ENCODE measurements around the gene ZFP92.

The ZFP92 gene

DNA sequence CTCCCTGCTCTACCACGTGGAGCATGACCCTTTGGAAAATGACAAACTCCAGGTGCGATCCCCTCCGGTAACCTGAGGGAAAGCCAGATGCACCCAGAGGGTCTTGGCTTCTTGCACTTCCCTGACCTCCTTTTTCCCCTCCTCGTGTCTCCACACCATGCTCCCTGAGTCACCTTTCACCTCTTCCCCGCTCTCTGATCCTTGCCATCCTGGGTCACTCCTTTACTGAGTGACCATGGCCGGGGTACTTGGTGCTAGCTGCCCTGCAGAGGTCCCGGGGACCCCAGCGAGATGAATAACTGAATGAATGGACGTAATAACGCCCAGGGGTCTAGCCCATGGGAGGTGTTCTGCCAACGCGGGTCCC, 401 bp upstream of the ZFP92 start:
- Histone ChIP-seq H3K36me3 (ENCODE audit: insufficient read depth, low read length) (no peaks in the 10 kb centered on the region), H3K9ac (ENCODE audit: low read length) (no peak overlapping the region), H3K4me3 (ENCODE audit: low read depth in 1 of 2, low read length in 2 of 2) (no peak overlapping the region), H3K4me1 (ENCODE audit: insufficient read depth, low read length) (peaks cover 5% of the 10 kb centered on the region), H3K27ac (ENCODE audit: low read depth, low read length) (no peak overlapping the region), H3K9me3 (ENCODE audit: low read length) (no peaks in the 10 kb centered on the region), H3K27me3 (ENCODE audit: control insufficient read depth in 1 of 2, insufficient read depth in 2 of 2, low read length in 2 of 2) (peaks cover 0 to 20% of the 10 kb centered on the region in 2 donors)

DNA sequence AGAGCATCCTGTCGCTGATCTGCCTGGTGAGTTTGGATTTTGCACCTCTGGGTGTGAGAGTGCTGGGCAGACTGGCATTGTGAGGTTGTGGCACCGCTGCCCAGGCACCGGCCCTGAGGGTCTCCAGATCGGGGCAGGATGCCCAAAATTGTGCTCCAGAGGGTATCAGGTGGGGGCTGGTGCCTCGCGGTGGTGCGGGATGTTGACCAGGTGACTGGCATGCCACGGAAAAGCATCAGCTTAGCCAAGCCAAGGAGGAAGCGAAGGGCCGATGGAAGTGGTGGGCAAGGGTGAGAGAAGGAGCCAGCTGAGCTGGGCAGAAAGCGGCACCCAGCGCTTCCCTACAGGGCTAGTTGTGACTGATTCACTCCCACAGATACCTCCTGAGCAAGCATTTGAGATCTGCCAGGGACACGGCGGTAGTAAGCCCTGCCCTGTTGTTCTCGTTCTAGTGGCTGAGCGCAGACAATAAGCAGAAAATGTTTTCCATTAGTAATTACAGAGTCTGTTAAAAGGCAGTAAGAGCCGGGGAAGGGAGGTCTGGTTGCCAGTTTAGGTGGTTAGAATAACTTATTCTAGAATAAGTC, 809 bp downstream of the ZFP92 start:
- H3K4me1 ChIP-seq (ENCODE audit: insufficient read depth, low read length), result peaks cover 5% of the 10 kb centered on the region
- H3K9ac ChIP-seq (ENCODE audit: low read length), result no peak overlapping the region
- no peaks in the 10 kb centered on the region for H3K9me3 ChIP-seq (ENCODE audit: low read length)
- H3K4me3 ChIP-seq (ENCODE audit: low read depth in 1 of 2, low read length in 2 of 2), result peak overlapping the region; percentile 33 to 45
- peak overlapping the region; percentile 32 for H3K27ac ChIP-seq (ENCODE audit: low read depth, low read length)
- no peaks in the 10 kb centered on the region for H3K36me3 ChIP-seq (ENCODE audit: insufficient read depth, low read length)
- peaks cover 0 to 17% of the 10 kb centered on the region in 2 donors for H3K27me3 ChIP-seq (ENCODE audit: control insufficient read depth in 1 of 2, insufficient read depth in 2 of 2, low read length in 2 of 2)

DNA sequence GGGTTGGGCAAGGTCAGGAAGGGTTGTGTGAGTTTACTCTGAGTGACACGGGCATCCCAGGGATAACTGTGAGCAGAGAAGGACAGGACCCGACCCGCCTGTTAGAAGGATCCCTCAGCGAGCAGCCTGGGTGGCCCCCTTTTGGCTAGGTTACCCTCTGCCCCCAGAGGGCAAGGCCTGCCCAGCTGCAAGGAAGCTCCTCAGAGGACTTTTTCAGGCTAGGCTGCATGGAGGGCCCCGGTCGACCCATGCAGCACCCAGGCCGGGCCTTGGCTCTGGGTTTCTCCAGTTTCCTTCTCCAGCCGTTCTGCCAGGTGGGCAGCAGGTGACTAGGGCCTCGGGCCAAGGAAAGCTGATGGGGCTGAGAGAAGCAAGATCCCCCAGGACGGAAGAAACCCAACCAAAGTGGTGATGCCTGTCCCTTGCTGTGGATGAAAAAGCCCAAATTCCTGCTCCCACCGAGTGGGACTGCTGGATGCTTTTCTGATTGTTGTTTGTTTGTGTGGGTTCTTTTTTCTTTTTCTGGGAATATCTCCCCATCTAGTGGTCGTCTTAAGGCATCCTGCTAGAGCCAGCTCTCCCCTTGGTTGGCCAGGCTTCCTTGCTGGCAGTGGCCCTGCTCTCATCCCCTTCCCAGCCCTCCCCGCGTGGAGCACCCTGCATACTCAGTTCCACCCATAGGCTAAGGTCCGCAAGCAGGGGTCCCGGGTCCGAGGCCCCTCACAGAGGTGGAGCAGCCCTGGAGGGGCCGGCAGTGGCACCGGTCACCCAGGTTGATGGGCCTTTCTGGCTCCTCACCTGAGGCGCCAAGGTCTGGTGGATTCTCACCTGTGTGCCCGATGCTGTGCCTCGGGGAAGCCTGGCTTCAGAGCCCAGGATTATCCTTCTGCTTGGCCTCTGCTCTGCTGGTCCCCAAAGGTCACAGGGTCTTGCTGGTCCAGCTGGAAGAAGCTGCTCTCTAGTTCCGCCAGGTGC, 1.8 kb downstream of the ZFP92 start:
- peak overlapping the region in 1 of 2 donors; percentile 45 for H3K4me3 ChIP-seq (ENCODE audit: low read depth in 1 of 2, low read length in 2 of 2)
- H3K4me1 ChIP-seq (ENCODE audit: insufficient read depth, low read length), result peaks cover 5% of the 10 kb centered on the region
- H3K9ac ChIP-seq (ENCODE audit: low read length), result no peak overlapping the region
- no peaks in the 10 kb centered on the region for H3K9me3 ChIP-seq (ENCODE audit: low read length)
- H3K36me3 ChIP-seq (ENCODE audit: insufficient read depth, low read length), result no peaks in the 10 kb centered on the region
- H3K27ac ChIP-seq (ENCODE audit: low read depth, low read length), result no peak overlapping the region
- peaks cover 0 to 21% of the 10 kb centered on the region in 2 donors for H3K27me3 ChIP-seq (ENCODE audit: control insufficient read depth in 1 of 2, insufficient read depth in 2 of 2, low read length in 2 of 2)

DNA sequence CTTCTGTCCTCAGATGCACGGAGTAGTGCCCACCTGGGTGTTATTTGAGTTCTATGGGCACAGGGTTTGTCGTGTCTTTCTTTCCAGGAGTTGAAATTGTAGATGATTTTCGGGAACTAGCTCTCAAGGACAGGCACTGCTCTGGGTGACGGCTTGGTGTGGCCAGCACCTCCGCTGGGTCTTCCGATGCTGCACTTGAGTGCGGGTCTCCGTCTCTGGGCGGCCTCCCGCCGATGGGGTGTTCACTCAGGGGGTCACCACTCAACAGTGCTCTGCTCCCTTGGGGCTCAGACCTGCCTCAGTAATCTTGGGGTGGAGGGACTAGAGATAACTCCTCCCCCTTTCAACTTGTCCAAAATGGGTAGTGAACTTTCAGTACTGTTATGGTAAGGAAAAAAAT, 2.5 kb downstream of the ZFP92 start:
- peaks cover 0 to 20% of the 10 kb centered on the region in 2 donors for H3K27me3 ChIP-seq (ENCODE audit: control insufficient read depth in 1 of 2, insufficient read depth in 2 of 2, low read length in 2 of 2)
- peaks cover 5% of the 10 kb centered on the region for H3K4me1 ChIP-seq (ENCODE audit: insufficient read depth, low read length)
- H3K9ac ChIP-seq (ENCODE audit: low read length), result no peak overlapping the region
- no peak overlapping the region for H3K27ac ChIP-seq (ENCODE audit: low read depth, low read length)
- H3K4me3 ChIP-seq (ENCODE audit: low read depth in 1 of 2, low read length in 2 of 2), result no peak overlapping the region
- H3K36me3 ChIP-seq (ENCODE audit: insufficient read depth, low read length), result no peaks in the 10 kb centered on the region
- no peaks in the 10 kb centered on the region for H3K9me3 ChIP-seq (ENCODE audit: low read length)

DNA sequence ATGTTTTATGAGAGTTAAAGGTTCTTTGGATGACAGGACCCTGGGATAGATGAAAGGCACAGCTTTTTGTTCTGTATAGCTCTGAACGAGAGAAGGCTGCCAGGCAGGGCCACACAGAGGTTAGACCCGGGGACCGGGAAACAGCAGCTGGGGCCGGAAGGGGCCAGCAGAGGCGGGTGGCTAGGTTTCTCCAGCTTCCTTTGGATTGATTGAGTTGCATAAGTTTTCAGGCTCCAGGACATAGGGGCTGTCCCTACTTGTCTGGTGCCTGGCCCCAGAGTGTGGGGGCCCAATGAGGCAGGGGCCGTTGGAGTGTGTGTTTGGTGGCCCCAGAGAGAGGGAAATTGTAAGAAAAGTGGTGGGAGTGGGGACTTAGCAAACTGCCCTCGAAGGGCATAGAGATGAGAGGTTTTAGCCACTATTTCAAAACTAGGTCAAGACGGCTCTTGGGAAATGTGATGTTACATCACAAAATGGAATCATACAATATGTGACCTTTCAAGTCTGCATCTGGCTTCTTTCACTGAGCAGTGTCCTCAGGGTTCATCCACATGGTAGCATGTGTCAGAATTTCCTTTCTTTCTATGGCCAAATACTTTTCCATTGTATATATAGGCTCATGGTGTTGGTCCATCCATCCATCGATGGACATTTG, 3.7 kb downstream of the ZFP92 start:
- Histone ChIP-seq H3K9me3 (ENCODE audit: low read length) (no peaks in the 10 kb centered on the region), H3K27ac (ENCODE audit: low read depth, low read length) (no peak overlapping the region)

DNA sequence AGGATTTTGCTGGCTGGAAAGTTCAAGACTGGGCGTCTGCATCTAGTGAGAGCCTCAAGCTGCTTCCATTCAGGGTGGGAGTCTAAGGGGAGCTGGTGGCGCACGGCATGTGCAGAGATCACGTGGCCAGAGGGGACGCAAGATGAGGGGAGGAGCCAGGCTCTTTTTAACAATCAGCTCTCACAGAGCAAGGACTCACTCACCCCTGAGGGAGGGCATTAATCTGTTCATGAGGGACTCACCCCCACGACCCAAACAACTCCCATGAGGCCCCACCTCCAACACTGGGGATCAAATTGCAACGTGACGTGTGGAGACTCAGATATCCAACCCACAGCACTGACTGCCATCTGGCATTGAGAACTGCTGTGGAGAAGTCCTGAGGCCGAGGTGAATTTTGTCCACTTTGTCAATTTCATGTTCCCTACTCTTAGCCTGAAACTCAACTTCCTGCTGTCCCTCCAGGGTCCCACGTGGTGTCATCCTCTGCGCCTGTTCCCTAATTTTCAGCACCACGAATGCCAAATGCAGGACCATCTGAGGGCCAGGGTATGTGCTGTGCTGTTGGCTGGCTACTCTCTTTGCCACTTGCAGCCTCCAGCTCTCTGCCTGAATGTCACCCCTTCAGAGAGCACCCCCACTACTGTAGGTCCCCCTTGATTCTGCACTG, 5.6 kb downstream of the ZFP92 start:
- no peak overlapping the region for H3K9ac ChIP-seq (ENCODE audit: low read length)
- H3K27ac ChIP-seq (ENCODE audit: low read depth, low read length), result no peak overlapping the region
- no peaks in the 10 kb centered on the region for H3K36me3 ChIP-seq (ENCODE audit: insufficient read depth, low read length)
- H3K27me3 ChIP-seq (ENCODE audit: control insufficient read depth in 1 of 2, insufficient read depth in 2 of 2, low read length in 2 of 2), result peaks cover 0 to 16% of the 10 kb centered on the region in 2 donors
- no peak overlapping the region for H3K4me3 ChIP-seq (ENCODE audit: low read depth in 1 of 2, low read length in 2 of 2)
- H3K9me3 ChIP-seq (ENCODE audit: low read length), result no peaks in the 10 kb centered on the region
- H3K4me1 ChIP-seq (ENCODE audit: insufficient read depth, low read length), result peaks cover 5% of the 10 kb centered on the region

More for the DNA sequence above, 3.7 kb downstream of the ZFP92 start:
- H3K9ac ChIP-seq (ENCODE audit: low read length), result no peak overlapping the region
- H3K36me3 ChIP-seq (ENCODE audit: insufficient read depth, low read length), result no peaks in the 10 kb centered on the region
- no peak overlapping the region for H3K4me3 ChIP-seq (ENCODE audit: low read depth in 1 of 2, low read length in 2 of 2)
- H3K27me3 ChIP-seq (ENCODE audit: control insufficient read depth in 1 of 2, insufficient read depth in 2 of 2, low read length in 2 of 2), result peaks cover 0 to 16% of the 10 kb centered on the region in 2 donors
- peaks cover 5% of the 10 kb centered on the region for H3K4me1 ChIP-seq (ENCODE audit: insufficient read depth, low read length)

DNA sequence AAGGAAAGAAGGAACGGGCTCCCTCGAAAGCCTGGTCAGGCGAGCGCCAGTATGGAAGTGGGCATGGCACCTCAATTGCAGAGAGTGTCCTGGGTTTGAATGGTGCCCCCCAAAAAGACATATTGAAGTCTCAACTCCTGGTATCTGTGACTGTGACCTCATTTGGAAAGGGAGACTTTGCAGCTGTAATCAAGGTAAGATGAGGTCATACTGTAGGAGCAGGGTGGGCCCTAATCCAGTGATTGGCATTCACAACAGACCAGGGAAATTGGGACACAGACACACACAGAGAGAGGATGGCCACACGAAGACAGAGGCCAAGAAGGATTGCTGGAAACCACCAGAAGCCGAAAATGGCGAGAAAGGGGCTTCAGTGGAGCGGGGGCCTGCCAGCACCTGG, 6.4 kb downstream of the ZFP92 start:
- peaks cover 0 to 16% of the 10 kb centered on the region in 2 donors for H3K27me3 ChIP-seq (ENCODE audit: control insufficient read depth in 1 of 2, insufficient read depth in 2 of 2, low read length in 2 of 2)
- H3K36me3 ChIP-seq (ENCODE audit: insufficient read depth, low read length), result no peaks in the 10 kb centered on the region
- H3K27ac ChIP-seq (ENCODE audit: low read depth, low read length), result no peak overlapping the region
- H3K9ac ChIP-seq (ENCODE audit: low read length), result no peak overlapping the region
- no peaks in the 10 kb centered on the region for H3K9me3 ChIP-seq (ENCODE audit: low read length)
- no peak overlapping the region for H3K4me3 ChIP-seq (ENCODE audit: low read depth in 1 of 2, low read length in 2 of 2)
- H3K4me1 ChIP-seq (ENCODE audit: insufficient read depth, low read length), result peaks cover under 1% of the 10 kb centered on the region

DNA sequence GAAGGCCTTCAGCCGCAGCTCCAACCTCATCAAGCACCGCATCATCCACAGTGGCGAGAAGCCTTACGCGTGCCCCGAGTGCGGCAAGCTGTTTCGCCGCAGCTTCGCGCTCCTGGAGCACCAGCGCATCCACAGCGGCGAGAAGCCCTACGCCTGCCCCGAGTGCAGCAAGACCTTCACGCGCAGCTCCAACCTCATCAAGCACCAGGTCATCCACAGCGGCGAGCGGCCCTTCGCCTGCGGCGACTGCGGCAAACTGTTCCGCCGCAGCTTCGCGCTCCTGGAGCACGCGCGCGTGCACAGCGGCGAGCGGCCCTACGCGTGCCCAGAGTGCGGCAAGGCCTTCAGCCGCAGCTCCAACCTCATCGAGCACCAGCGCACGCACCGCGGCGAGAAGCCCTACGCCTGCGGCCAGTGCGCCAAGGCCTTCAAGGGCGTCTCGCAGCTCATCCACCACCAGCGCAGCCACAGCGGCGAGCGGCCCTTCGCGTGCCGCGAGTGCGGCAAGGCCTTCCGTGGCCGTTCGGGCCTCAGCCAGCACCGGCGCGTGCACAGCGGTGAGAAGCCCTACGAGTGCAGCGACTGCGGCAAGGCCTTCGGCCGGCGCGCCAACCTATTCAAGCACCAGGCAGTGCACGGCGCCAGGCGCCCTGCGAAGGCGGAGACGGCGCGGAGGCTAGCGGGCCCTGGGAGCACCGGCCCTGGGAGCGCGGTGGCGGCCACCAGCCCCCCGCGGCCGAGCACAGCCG, 9.8 kb downstream of the ZFP92 start:
- H3K9me3 ChIP-seq (ENCODE audit: low read length), result no peaks in the 10 kb centered on the region
- no peaks in the 10 kb centered on the region for H3K36me3 ChIP-seq (ENCODE audit: insufficient read depth, low read length)
- H3K4me1 ChIP-seq (ENCODE audit: insufficient read depth, low read length), result no peaks in the 10 kb centered on the region
- H3K4me3 ChIP-seq (ENCODE audit: low read depth in 1 of 2, low read length in 2 of 2), result no peak overlapping the region
- no peak overlapping the region for H3K27ac ChIP-seq (ENCODE audit: low read depth, low read length)
- H3K9ac ChIP-seq (ENCODE audit: low read length), result no peak overlapping the region
- H3K27me3 ChIP-seq (ENCODE audit: control insufficient read depth in 1 of 2, insufficient read depth in 2 of 2, low read length in 2 of 2), result peaks cover 0 to 7% of the 10 kb centered on the region in 2 donors

DNA sequence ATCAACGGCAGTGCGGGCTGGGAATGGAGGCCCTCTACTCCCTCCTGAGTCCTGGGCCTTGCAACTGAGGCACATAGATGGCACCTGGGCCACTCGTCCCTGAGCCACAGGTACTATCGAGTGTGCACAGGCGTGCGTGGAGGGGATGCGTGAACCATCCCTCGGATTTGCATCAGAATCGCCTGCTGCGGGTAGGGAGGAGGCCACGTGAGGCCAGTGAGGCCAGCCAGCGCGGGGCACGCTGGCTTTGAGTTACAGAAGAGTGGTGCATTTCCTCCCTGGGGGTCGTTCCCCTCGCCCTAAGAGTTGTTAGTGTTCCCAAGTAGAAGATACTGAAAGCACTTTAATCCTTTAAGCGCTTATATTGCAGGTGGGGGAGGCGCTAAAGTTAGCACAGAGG, 10.6 kb downstream of the ZFP92 start:
- Histone ChIP-seq H3K9me3 (ENCODE audit: low read length) (no peaks in the 10 kb centered on the region), H3K27me3 (ENCODE audit: control insufficient read depth in 1 of 2, insufficient read depth in 2 of 2, low read length in 2 of 2) (peaks cover 0 to 7% of the 10 kb centered on the region in 2 donors), H3K4me1 (ENCODE audit: insufficient read depth, low read length) (no peaks in the 10 kb centered on the region), H3K27ac (ENCODE audit: low read depth, low read length) (no peak overlapping the region), H3K4me3 (ENCODE audit: low read depth in 1 of 2, low read length in 2 of 2) (no peak overlapping the region), H3K36me3 (ENCODE audit: insufficient read depth, low read length) (no peaks in the 10 kb centered on the region), H3K9ac (ENCODE audit: low read length) (no peak overlapping the region)

DNA sequence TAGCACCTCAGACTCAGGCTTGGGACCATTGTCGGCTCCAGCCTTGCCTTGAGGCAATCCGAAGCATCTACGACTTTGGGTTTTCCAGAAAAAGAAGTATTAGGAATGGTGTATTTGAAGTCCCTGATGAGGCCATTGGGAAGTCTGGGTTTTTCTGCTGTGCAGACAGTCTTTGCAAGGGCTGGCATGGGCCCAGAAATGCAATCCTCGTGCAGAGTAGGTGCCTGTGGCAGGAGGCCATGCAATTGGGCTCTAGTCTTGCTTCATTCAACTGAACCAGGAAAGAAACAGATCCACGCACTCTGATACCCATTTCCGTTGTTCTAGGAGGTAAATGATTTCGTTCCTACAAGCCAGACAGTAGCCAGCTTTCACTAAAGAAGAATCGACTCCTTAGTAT, 12.4 kb downstream of the ZFP92 start:
- no peak overlapping the region for H3K27ac ChIP-seq (ENCODE audit: low read depth, low read length)
- no peak overlapping the region for H3K9ac ChIP-seq (ENCODE audit: low read length)
- no peaks in the 10 kb centered on the region for H3K27me3 ChIP-seq (ENCODE audit: control insufficient read depth in 1 of 2, insufficient read depth in 2 of 2, low read length in 2 of 2)
- H3K9me3 ChIP-seq (ENCODE audit: low read length), result no peaks in the 10 kb centered on the region
- H3K36me3 ChIP-seq (ENCODE audit: insufficient read depth, low read length), result no peaks in the 10 kb centered on the region
- no peak overlapping the region for H3K4me3 ChIP-seq (ENCODE audit: low read depth in 1 of 2, low read length in 2 of 2)
- no peaks in the 10 kb centered on the region for H3K4me1 ChIP-seq (ENCODE audit: insufficient read depth, low read length)
